PC-3 (cell line): ENCODE results near the gene DPYSL4. TPM values are rescaled to one million over a fixed set of nuclear protein-coding genes. Genes with fewer than 3 reads are reported as not detected.

Experiments
- ATAC-seq: fragments of 200-7000 bp; cut with Tn5 transposase; 2 replicates; pipeline ENCODE4 v1.9.1; 2020; ENCODE audit warnings: mild to moderate bottlenecking, moderate library complexity
- BruUV-seq: library from RNA; stranded (reverse); fragments of 400-500 nt; replicated peaks from 2 replicates; lab custom pipeline; 2021; lab: Mats Ljungman, UMichigan
- CTCF ChIA-PET: fragments of 300-600 bp; sonication (Branson Sonifier 250); formaldehyde crosslinking; loops from one replicate; lab custom pipeline; 2022; ENCODE audit warnings: antibody characterized with exemption; lab: Charles Lee
- POLR2A ChIA-PET: fragments of 300-600 bp; sonication (Branson Sonifier 250); formaldehyde crosslinking; loops from one replicate; lab custom pipeline; 2022; ENCODE audit warnings: antibody characterized with exemption; ENCODE audit not compliant: unreplicated experiment; lab: Charles Lee
- DNase-seq: peaks from one replicate; pipeline ENCODE4 v3.0.0-alpha.2; 2015
- H2AFZ ChIP-seq: fragments of 300-600 bp; sonication (generic); 2 replicates; pipeline ENCODE4 v1.6.0; 2016; ENCODE audit warnings: antibody characterized with exemption, low read length
- H3F3A ChIP-seq: fragments of 300-600 bp; sonication (generic); one replicate; pipeline ENCODE4 v1.6.0; 2017; ENCODE audit warnings: antibody characterized with exemption, low read length, control low read depth, mild to moderate bottlenecking; ENCODE audit not compliant: unreplicated experiment
- H3K27ac ChIP-seq: fragments of 300-600 bp; sonication (generic); 2 replicates; pipeline ENCODE4 v1.5.1; 2016; ENCODE audit warnings: mild to moderate bottlenecking, low read length
- H3K27me3 ChIP-seq: fragments of 300-600 bp; sonication (generic); 2 replicates; pipeline ENCODE4 v1.6.1; 2016; ENCODE audit warnings: low read length, mixed read lengths
- H3K36me3 ChIP-seq: fragments of 300-600 bp; sonication (generic); 2 replicates; pipeline ENCODE4 v1.6.1; 2016; ENCODE audit warnings: low read depth, mixed run types, low read length, mixed read lengths
- H3K4me1 ChIP-seq: fragments of 300-600 bp; sonication (generic); 2 replicates; pipeline ENCODE4 v1.5.1; 2016; ENCODE audit warnings: low read length; ENCODE audit not compliant: insufficient read depth
- H3K4me2 ChIP-seq: fragments of 300-600 bp; sonication (generic); 2 replicates; pipeline ENCODE4 v1.6.0; 2016; ENCODE audit warnings: low read length
- H3K4me3 ChIP-seq: fragments of 300-600 bp; sonication (generic); 2 replicates; pipeline ENCODE4 v1.5.1; 2016; ENCODE audit warnings: mild to moderate bottlenecking, low read length, mixed read lengths
- H3K79me2 ChIP-seq: fragments of 300-600 bp; sonication (generic); 2 replicates; pipeline ENCODE4 v1.6.1; 2017; ENCODE audit warnings: low read length, mixed read lengths
- H3K9ac ChIP-seq: fragments of 300-600 bp; sonication (generic); 2 replicates; pipeline ENCODE4 v1.6.0; 2016; ENCODE audit warnings: mild to moderate bottlenecking, low read length
- H3K9me2 ChIP-seq: fragments of 300-600 bp; sonication (generic); replicated peaks from 2 replicates; pipeline ENCODE4 v1.6.1; 2016; ENCODE audit warnings: mixed run types, low read length, mixed read lengths
- H3K9me3 ChIP-seq: fragments of 300-600 bp; sonication (generic); 2 replicates; pipeline ENCODE4 v1.6.1; 2016; ENCODE audit warnings: low read length, mixed read lengths
- H4K20me1 ChIP-seq: fragments of 300-600 bp; sonication (generic); 2 replicates; pipeline ENCODE4 v1.6.1; 2016; ENCODE audit warnings: low read length, mixed read lengths
- EZH2 ChIP-seq: fragments of 300-600 bp; sonication (generic); IDR thresholded peaks from one replicate; pipeline ENCODE4 v1.6.1; 2017; ENCODE audit warnings: antibody characterized with exemption, mild to moderate bottlenecking, low read length; ENCODE audit not compliant: unreplicated experiment
- EZH2phosphoT487 ChIP-seq: fragments of 300-600 bp; sonication (generic); IDR thresholded peaks from 2 replicates; pipeline ENCODE4 v1.6.1; 2018; ENCODE audit warnings: mild to moderate bottlenecking, antibody characterized with exemption, low read length, borderline replicate concordance
- intact Hi-C: fragments of 100-400 bp; cut with micrococcal nuclease; formaldehyde crosslinking; loops from 2 replicates; pipeline ENCODE4 v1.9.0; 2023
- total RNA-seq: library from RNA; depleted of rRNA; stranded (reverse); fragments of >200 nt; gene quantifications from 2 replicates; pipeline ENCODE4 v1.2.3, GENCODE V29; 2014
- TF ChIP-seq, protein P1 (sequence below): fragments of 300-600 bp; sonication (generic); conservative IDR thresholded peaks from 2 replicates; pipeline ENCODE4 v1.5.1; 2017; ENCODE audit warnings: antibody characterized with exemption, low read depth, mild to moderate bottlenecking, low read length

The DPYSL4 gene
- total RNA-seq, 1 experiment from 2014 or later = 10.2 TPM

DNA sequence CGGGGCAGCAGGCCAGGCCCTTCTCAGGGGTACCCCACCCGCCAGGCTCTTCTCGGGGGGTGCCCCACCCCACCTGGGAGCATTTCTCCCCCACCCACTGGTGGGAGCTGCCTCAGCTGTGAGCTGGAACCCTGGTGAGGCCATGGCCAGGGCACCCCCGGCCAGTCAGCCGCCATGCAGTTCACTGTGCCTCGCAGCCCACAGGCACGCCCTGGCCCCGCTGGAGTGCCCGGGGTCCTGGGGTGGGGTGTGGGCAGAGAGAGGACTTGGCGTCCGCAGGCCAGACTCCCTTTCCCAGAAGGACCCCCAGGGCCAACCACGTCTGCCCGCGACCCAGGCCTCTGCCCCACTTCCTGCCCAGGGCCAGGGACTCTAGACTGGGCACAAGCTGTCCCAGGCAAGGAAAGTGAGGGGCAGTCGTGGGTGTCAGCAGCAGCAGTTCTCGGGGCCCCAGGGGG lies 13.1 kb downstream of the DPYSL4 start:
- ChIA-PET POLR2A (no interaction called here), CTCF (no interaction called here)
- no peak overlapping the region for H3K4me3 ChIP-seq
- no peak overlapping the region for H3K9ac ChIP-seq
- intact Hi-C loops = no loop called here
- H3F3A ChIP-seq = no peaks in the 10 kb centered on the region
- no TSS peak for BruUV-seq
- H4K20me1 ChIP-seq = no peaks in the 10 kb centered on the region
- TF ChIP-seq, protein P1, sequence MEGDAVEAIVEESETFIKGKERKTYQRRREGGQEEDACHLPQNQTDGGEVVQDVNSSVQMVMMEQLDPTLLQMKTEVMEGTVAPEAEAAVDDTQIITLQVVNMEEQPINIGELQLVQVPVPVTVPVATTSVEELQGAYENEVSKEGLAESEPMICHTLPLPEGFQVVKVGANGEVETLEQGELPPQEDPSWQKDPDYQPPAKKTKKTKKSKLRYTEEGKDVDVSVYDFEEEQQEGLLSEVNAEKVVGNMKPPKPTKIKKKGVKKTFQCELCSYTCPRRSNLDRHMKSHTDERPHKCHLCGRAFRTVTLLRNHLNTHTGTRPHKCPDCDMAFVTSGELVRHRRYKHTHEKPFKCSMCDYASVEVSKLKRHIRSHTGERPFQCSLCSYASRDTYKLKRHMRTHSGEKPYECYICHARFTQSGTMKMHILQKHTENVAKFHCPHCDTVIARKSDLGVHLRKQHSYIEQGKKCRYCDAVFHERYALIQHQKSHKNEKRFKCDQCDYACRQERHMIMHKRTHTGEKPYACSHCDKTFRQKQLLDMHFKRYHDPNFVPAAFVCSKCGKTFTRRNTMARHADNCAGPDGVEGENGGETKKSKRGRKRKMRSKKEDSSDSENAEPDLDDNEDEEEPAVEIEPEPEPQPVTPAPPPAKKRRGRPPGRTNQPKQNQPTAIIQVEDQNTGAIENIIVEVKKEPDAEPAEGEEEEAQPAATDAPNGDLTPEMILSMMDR = no peak
- TF ChIP-seq EZH2 = no peak
- no peak for TF ChIP-seq EZH2phosphoT487
- H3K4me2 ChIP-seq = no peak overlapping the region
- H3K27me3 ChIP-seq = no peaks in the 10 kb centered on the region
- no peaks in the 10 kb centered on the region for H3K9me2 ChIP-seq
- ATAC-seq = no peak
- no peaks in the 10 kb centered on the region for H3K4me1 ChIP-seq
- H2AFZ ChIP-seq = no peak overlapping the region
- H3K27ac ChIP-seq = no peak overlapping the region
- no peaks in the 10 kb centered on the region for H3K36me3 ChIP-seq
- H3K9me3 ChIP-seq = no peaks in the 10 kb centered on the region
- no peaks in the 10 kb centered on the region for H3K79me2 ChIP-seq
- DNase-seq = no peak

DNA sequence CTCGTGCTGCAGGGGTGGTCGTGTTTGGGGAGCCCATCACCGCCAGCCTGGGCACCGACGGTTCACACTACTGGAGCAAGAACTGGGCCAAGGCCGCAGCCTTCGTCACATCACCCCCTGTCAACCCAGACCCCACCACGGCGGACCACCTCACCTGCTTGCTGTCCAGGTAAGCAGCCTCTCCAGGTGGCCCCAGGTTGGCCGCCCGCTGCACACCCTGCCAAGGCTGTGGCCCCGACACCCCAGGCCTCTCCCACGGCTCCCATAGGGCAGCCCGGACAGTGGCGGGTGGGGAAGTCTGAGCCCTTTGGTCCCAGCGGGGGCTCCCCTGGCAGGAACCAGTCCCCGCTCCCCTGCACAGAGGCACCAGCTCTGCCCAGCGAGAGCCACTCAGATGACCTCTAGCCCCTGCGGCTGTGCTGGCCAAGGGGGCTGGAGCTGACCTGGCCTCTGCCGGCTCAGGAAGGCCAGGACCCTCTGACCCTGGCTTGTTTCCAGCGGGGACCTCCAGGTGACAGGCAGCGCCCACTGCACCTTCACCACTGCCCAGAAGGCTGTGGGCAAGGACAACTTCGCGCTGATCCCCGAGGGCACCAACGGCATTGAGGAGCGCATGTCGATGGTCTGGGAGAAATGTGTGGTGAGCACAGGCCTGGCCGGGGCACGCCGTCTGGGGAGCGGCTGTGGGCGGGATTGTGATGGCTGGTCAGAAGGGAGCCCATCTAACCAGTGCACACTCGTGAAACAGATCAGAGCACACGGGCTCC lies 13.8 kb downstream of the DPYSL4 start:
- Histone ChIP-seq H3K4me1 (no peaks in the 10 kb centered on the region), H3K4me2 (no peak overlapping the region), H4K20me1 (no peaks in the 10 kb centered on the region), H3F3A (no peaks in the 10 kb centered on the region), H3K4me3 (no peak overlapping the region), H3K9me2 (no peaks in the 10 kb centered on the region), H3K79me2 (no peaks in the 10 kb centered on the region), H3K36me3 (no peaks in the 10 kb centered on the region), H3K27me3 (no peaks in the 10 kb centered on the region), H2AFZ (no peak overlapping the region), H3K9ac (no peak overlapping the region), H3K9me3 (no peaks in the 10 kb centered on the region), H3K27ac (no peak overlapping the region)
- DNase-seq (no peak), ATAC-seq (no peak)
- BruUV-seq = no TSS peak
- TF ChIP-seq EZH2 (no peak), EZH2phosphoT487 (no peak)
- TF ChIP-seq, protein P1 = no peak
- intact Hi-C loops = no loop called here
- CTCF ChIA-PET = no interaction called here
- POLR2A ChIA-PET = no interaction called here
